ENCODE results near the gene CHSY1. TPM values are rescaled to one million over a fixed set of nuclear protein-coding genes. Genes with fewer than 3 reads are reported as not detected.

Gene CHSY1
- polyA plus RNA-seq, 3 donors = 2.7 to 19.0 (median 3.0) TPM

- peaks cover 0 to 6% of the 10 kb centered on the region in 2 donors for H3K27me3 ChIP-seq (ENCODE audit: control insufficient read depth in 2 of 2, insufficient read depth in 2 of 2, low read length in 2 of 2)
- intact Hi-C loops (cut with micrococcal nuclease) = loop anchor here (5.0 to 10.0 kb wide), 6 partner anchors 37 to 340 kb away; partner anchors contain the start of gene LRRK1 (in 1 of the 2)
- H3K4me1 ChIP-seq (ENCODE audit: control insufficient read depth in 1 of 2, insufficient read depth in 2 of 2, low read length in 2 of 2) = peaks cover 23 to 25% of the 10 kb centered on the region in 2 donors
- peaks cover 30% of the 10 kb centered on the region for H3K79me2 ChIP-seq (ENCODE audit: insufficient read depth, low read length)
- peaks cover 7 to 17% (median 14%) of the 10 kb centered on the region in 3 donors for H3K27me3 Mint-ChIP-seq (ENCODE audit: low read depth in 3 of 3)
- H3K27ac ChIP-seq (ENCODE audit: low read depth in 1 of 2, low read length in 2 of 2) = no peak overlapping the region
- H3K27ac Mint-ChIP-seq = no peak overlapping the region
- no peak overlapping the region for H3K4me2 ChIP-seq (replicated peaks; ENCODE audit: extremely low read depth, low read length, poor library complexity, severe bottlenecking)
- H3K9me3 ChIP-seq (replicated peaks in 1 of 2; ENCODE audit: control insufficient read depth in 1 of 2, insufficient read depth in 1 of 2, low read length in 2 of 2) = no peaks in the 10 kb centered on the region
- 98% methylated on average over 6 of the region's 11 CpGs for WGBS (ENCODE audit: insufficient coverage)
- peaks cover 29% of the 10 kb centered on the region for H3K4me1 Mint-ChIP-seq
- H3K36me3 Mint-ChIP-seq = peaks cover 2 to 5% of the 10 kb centered on the region in 2 donors
- no peak overlapping the region for H2AFZ ChIP-seq (ENCODE audit: insufficient read depth, low read depth, low read length, poor library complexity, severe bottlenecking)
- DNase-seq = no peak
- no peak for TF ChIP-seq CTCF (IDR thresholded peaks at IDR 0.05)
- peak overlapping the region in 1 of 2 donors; percentile 35 for H3K4me3 Mint-ChIP-seq
- no peaks in the 10 kb centered on the region for H3K36me3 ChIP-seq (replicated peaks in 1 of 2; ENCODE audit: control insufficient read depth in 1 of 2, insufficient read depth in 2 of 2, low read length in 2 of 2)
- H3K9me3 Mint-ChIP-seq = no peaks in the 10 kb centered on the region
- peaks cover 16% of the 10 kb centered on the region for H4K20me1 ChIP-seq (ENCODE audit: insufficient read depth, low read length)
- H3K9ac ChIP-seq (ENCODE audit: insufficient read depth, low read length, poor library complexity, severe bottlenecking) = no peak overlapping the region
- H3K4me3 ChIP-seq (replicated peaks in 1 of 3; ENCODE audit: low read depth in 2 of 3, low read length in 3 of 3) = no peak overlapping the region
Measured at GRCh38 chr15:101254157-101255050, 2.6 kb upstream of the CHSY1 start.

- no peaks in the 10 kb centered on the region for H3K9me3 ChIP-seq (replicated peaks in 1 of 2; ENCODE audit: control insufficient read depth in 1 of 2, insufficient read depth in 1 of 2, low read length in 2 of 2)
- Mint-ChIP-seq H3K4me1 (peaks cover 41% of the 10 kb centered on the region), H3K9me3 (no peaks in the 10 kb centered on the region), H3K27me3 (ENCODE audit: low read depth in 3 of 3) (peaks cover 2 to 10% (median 7%) of the 10 kb centered on the region in 3 donors), H3K4me3 (peak overlapping the region; percentile 86 to 93), H3K36me3 (peaks cover 10 to 13% of the 10 kb centered on the region in 2 donors), H3K27ac (peak overlapping the region; percentile 77 to 92 (median 90))
- H3K9ac ChIP-seq (ENCODE audit: insufficient read depth, low read length, poor library complexity, severe bottlenecking) = peak overlapping the region; percentile 72
- peak overlapping the region; percentile 76 for H2AFZ ChIP-seq (ENCODE audit: insufficient read depth, low read depth, low read length, poor library complexity, severe bottlenecking)
- intact Hi-C loops (cut with micrococcal nuclease) = loop anchor here (5.0 to 10.0 kb wide), 5 partner anchors 36 to 338 kb away; partner anchors contain the start of gene LRRK1 (in 1 of the 2)
- peaks cover 45% of the 10 kb centered on the region for H3K79me2 ChIP-seq (ENCODE audit: insufficient read depth, low read length)
- H3K4me3 ChIP-seq (replicated peaks in 1 of 3; ENCODE audit: low read depth in 2 of 3, low read length in 3 of 3) = peak overlapping the region; percentile 53 to 84 (median 74)
- H3K4me1 ChIP-seq (ENCODE audit: control insufficient read depth in 1 of 2, insufficient read depth in 2 of 2, low read length in 2 of 2) = peaks cover 38 to 41% of the 10 kb centered on the region in 2 donors
- no peak for DNase-seq
- peak overlapping the region; percentile 88 for H3K4me2 ChIP-seq (replicated peaks; ENCODE audit: extremely low read depth, low read length, poor library complexity, severe bottlenecking)
- peak overlapping the region in 1 of 2 donors; percentile 78 for H3K27ac ChIP-seq (ENCODE audit: low read depth in 1 of 2, low read length in 2 of 2)
- H3K27me3 ChIP-seq (ENCODE audit: control insufficient read depth in 2 of 2, insufficient read depth in 2 of 2, low read length in 2 of 2) = no peaks in the 10 kb centered on the region
- WGBS (ENCODE audit: insufficient coverage) = no CpG with 5 or more reads among the region's 3 CpGs
- H3K36me3 ChIP-seq (replicated peaks in 1 of 2; ENCODE audit: control insufficient read depth in 1 of 2, insufficient read depth in 2 of 2, low read length in 2 of 2) = peaks cover 0 to 5% of the 10 kb centered on the region in 2 donors
- no peak for TF ChIP-seq CTCF (IDR thresholded peaks at IDR 0.05)
- H4K20me1 ChIP-seq (ENCODE audit: insufficient read depth, low read length) = peaks cover 23% of the 10 kb centered on the region
Measured at GRCh38 chr15:101252836-101253235, 988 bp upstream of the CHSY1 start.

Measured in CD14-positive monocyte (primary cell).